ENCODE data around the gene PLD1. TPM values are rescaled to one million over a fixed set of nuclear protein-coding genes. Genes with fewer than 3 reads are reported as not detected.

Gene PLD1
- total and polyA plus RNA-seq, 10 of the 15 experiments (the other 5 are each of a cell fraction or from before 2014, with no cell fraction given): 2.9 to 108 (median 3.6) TPM

DNA sequence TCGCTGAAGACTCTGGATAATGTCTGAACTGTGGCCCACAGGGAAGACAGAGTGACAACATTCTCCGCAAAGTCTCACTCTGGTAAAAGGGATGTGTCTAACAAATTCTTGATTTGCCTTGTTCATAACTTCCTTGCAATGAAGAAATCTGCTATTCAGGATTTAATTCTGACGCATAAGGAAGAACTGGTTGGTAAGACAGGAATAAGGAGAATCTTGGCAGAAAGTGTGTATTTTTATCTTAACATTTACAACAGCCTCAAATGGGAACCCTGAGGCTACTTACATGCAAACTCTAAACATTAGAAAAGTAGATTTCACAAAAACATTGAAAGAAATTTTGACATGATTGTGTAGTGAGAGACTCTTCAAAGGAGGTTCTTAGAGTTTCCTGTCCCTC lies 10.8 kb upstream of the PLD1 start (continued):
- no peak for TF ChIP-seq CREM (IDR thresholded peaks at IDR 0.05; ENCODE audit: low read depth)

DNA sequence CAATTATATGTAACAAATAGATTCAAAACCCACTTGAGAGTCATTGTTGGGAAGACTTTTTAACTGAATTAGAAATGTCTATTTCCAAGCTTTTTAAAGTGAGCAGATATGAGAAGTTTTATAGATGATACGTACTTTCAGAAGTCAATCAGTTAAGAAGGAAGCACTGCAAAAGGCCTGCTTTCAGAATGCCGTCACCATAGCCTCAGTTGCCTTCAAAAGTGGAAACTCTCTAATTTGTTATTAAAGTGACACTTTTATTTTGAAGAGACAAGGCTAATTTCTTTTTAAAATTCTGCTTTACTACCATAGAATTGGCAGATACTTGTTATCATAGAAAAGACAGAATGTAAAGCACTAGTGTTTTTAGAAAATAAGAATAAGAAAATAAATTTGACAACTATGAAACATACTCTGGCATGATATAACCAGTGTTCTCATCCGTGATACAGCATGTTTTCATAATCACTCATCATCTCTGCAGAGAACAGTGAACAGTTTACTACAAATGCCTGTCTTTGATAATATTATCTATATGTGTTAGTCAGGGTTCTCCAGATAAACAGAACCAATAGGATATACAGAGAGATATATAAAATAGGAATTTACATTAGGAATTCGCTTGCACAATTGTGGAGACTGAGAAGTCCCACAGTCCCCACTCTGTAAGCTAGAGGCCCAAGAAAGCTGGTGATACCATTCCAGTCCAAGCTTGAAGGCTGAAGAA lies 7.0 kb upstream of the PLD1 start:
- in situ Hi-C loops (cut with MboI) (no loop called here), intact Hi-C loops (cut with micrococcal nuclease; ENCODE audit: unreplicated experiment) (loop anchor here (2.0 kb wide), 1 partner anchor 14 kb away; no protein-coding TSS in a partner anchor)
- Histone ChIP-seq H3K9ac (ENCODE audit: control insufficient read depth, insufficient read depth, low read length) (no peak overlapping the region), H3K27ac (ENCODE audit: control insufficient read depth, insufficient read depth) (no peak overlapping the region), H3K36me3 (ENCODE audit: control insufficient read depth in 2 of 2, insufficient read depth in 2 of 2, low read length in 1 of 2) (no peaks in the 10 kb centered on the region), H3K27me3 (replicated peaks in 1 of 2; ENCODE audit: control insufficient read depth in 2 of 2, insufficient read depth in 2 of 2, low read length in 1 of 2) (no peaks in the 10 kb centered on the region; a peak in 1 of 4 replicates), H3K9me3 (replicated peaks; ENCODE audit: control insufficient read depth, insufficient read depth, low read length) (no peaks in the 10 kb centered on the region), H2AFZ (ENCODE audit: control insufficient read depth, low read depth, low read length) (no peak overlapping the region), H3K4me2 (ENCODE audit: control insufficient read depth, insufficient read depth) (no peak overlapping the region), H3K4me1 (ENCODE audit: control insufficient read depth, insufficient read depth, low read length) (no peaks in the 10 kb centered on the region), H4K20me1 (ENCODE audit: control insufficient read depth, insufficient read depth) (no peaks in the 10 kb centered on the region), H3K79me2 (ENCODE audit: control insufficient read depth, insufficient read depth, low read length) (no peaks in the 10 kb centered on the region), H3K4me3 (no peak overlapping the region)
- FAIRE-seq (no peak), DNase-seq (ENCODE audit: low read depth, low spot score) (no peak), ATAC-seq (peak; percentile 59)
- SMC1A ChIA-PET (ENCODE audit: uncharacterized antibody, unreplicated experiment): interaction anchor here (0.6 to 5.4 kb wide), 18 partner anchors 8 to 630 kb away, joined by 3 to 106 read pairs (median 5); no protein-coding TSS in a partner anchor
- POLR2A ChIA-PET: interaction anchor here (0.8 to 4.0 kb wide), 12 partner anchors 10 to 30 kb away, joined by 3 to 40 read pairs (median 5); no protein-coding TSS in a partner anchor
- BruUV-seq (replicated peaks): no TSS peak
- CTCF ChIA-PET: interaction anchor here (0.5 to 5.6 kb wide), 9 partner anchors 12 to 545 kb away, joined by 3 to 110 read pairs (median 7); no protein-coding TSS in a partner anchor
- WGBS (ENCODE audit: insufficient coverage, insufficient replicate concordance, low lambda C conversion rate, missing lambda C conversion rate): 6% methylated on average over 4 of the region's 4 CpGs
- RAD21 ChIA-PET (ENCODE audit: unreplicated experiment): interaction anchor here (1.1 to 5.6 kb wide), 9 partner anchors 11 to 203 kb away, joined by 3 to 117 read pairs (median 16); no protein-coding TSS in a partner anchor
- no peak for TF ChIP-seq ZNF384 (IDR thresholded peaks at IDR 0.05; ENCODE audit: borderline replicate concordance, low read depth, low read length)
- TF ChIP-seq RAD51 (IDR thresholded peaks at IDR 0.05): no peak
- TF ChIP-seq CHD2 (IDR thresholded peaks at IDR 0.05; ENCODE audit: borderline replicate concordance, low read depth, low read length): no peak
- no peak for TF ChIP-seq USF2 (IDR thresholded peaks at IDR 0.05; ENCODE audit: borderline replicate concordance, low read depth, low read length)
- no peak for TF ChIP-seq SRF (IDR thresholded peaks at IDR 0.05; ENCODE audit: low read depth in 2 of 2, low read length in 2 of 2)
- no peak for TF ChIP-seq TCF7 (IDR thresholded peaks at IDR 0.05; ENCODE audit: borderline replicate concordance)
- no peak for TF ChIP-seq MYB (IDR thresholded peaks at IDR 0.05; ENCODE audit: borderline replicate concordance, low read depth, low read length)
- TF ChIP-seq ZNF687 (IDR thresholded peaks at IDR 0.05): peak; percentile 64
- TF ChIP-seq ZSCAN29 (IDR thresholded peaks at IDR 0.05): no peak
- TF ChIP-seq SIN3A (IDR thresholded peaks at IDR 0.05; ENCODE audit: low read depth, low read length): no peak
- TF ChIP-seq NR2F1 (conservative IDR thresholded peaks at IDR 0.05): no peak
- no peak for TF ChIP-seq RFX5 (IDR thresholded peaks at IDR 0.05; ENCODE audit: low read depth, low read length)
- no peak for TF ChIP-seq PAX5 (IDR thresholded peaks at IDR 0.05; ENCODE audit: borderline replicate concordance, low read depth, low read length)
- TF ChIP-seq CBX3 (IDR thresholded peaks at IDR 0.05; ENCODE audit: borderline replicate concordance, low read depth): no peak
- no peak for TF ChIP-seq TARDBP (IDR thresholded peaks at IDR 0.05; ENCODE audit: borderline replicate concordance)
- TF ChIP-seq ATF7 (IDR thresholded peaks at IDR 0.05; ENCODE audit: low read depth): peak; percentile 82
- TF ChIP-seq CREM (IDR thresholded peaks at IDR 0.05; ENCODE audit: low read depth): no peak
- no peak for TF ChIP-seq RELA (IDR thresholded peaks at IDR 0.05; ENCODE audit: borderline replicate concordance, partially characterized antibody)
- TF ChIP-seq SIX5 (IDR thresholded peaks at IDR 0.05; ENCODE audit: low read depth, low read length, severe bottlenecking): no peak

All from GM12878 (cell line).